K562 (cell line): ENCODE results near the gene NUDT6. TPM values are rescaled to one million over a fixed set of nuclear protein-coding genes. Genes with fewer than 3 reads are reported as not detected.

ENCODE experiments used
- CBFA2T2 ChIP-seq: fragments of 450-650 bp; conservative IDR thresholded peaks from 2 replicates; pipeline ENCODE4 v1.6.1; 2017; ENCODE audit warnings: mild to moderate bottlenecking
- CC2D1A ChIP-seq: fragments of 450-650 bp; IDR thresholded peaks from 2 replicates; pipeline ENCODE4 v1.6.1; 2017; ENCODE audit warnings: mild to moderate bottlenecking
- CHD2 ChIP-seq: IDR thresholded peaks from 2 replicates; pipeline ENCODE4 v1.6.1; 2011; ENCODE audit warnings: low read depth, low read length
- ELF1 ChIP-seq: fragments of 200-800 bp; sonication (Bioruptor generic); IDR thresholded peaks from 2 replicates; pipeline ENCODE4 v1.6.1; 2016; ENCODE audit warnings: missing genetic modification characterization, missing compliant biosample characterization
- EP300 ChIP-seq: IDR thresholded peaks from 2 replicates; pipeline ENCODE4 v1.6.1; 2012; ENCODE audit warnings: low read length, improper control_type of control experiment
- FOXM1 ChIP-seq, 2 experiments: fragments of 450-650 bp in 1 of 2; sonication (generic) in 1 of 2; formaldehyde crosslinking in 1 of 2; IDR thresholded peaks; 2 replicates each; pipeline versions ENCODE4 v1.6.1 to v1.9.0; 2017 to 2022; ENCODE audit warnings: low read depth in 2 of 2, mild to moderate bottlenecking in 2 of 2, missing genetic modification reagents in 1 of 2, moderate library complexity in 1 of 2
- FUS ChIP-seq: fragments of 200-400 bp; formaldehyde crosslinking; optimal IDR thresholded peaks from 2 replicates; pipeline ENCODE3; 2017; ENCODE audit warnings: low read depth, low read length
- JUN ChIP-seq, 2 experiments: sonication (generic) in 1 of 2; formaldehyde crosslinking in 1 of 2; IDR thresholded peaks; 2 replicates each; pipeline versions ENCODE4 v1.6.1 to v1.8.0; 2012 to 2022; ENCODE audit warnings: borderline replicate concordance in 2 of 2, mild to moderate bottlenecking in 2 of 2, improper control_type of control experiment in 1 of 2, low read depth in 1 of 2, low read length in 1 of 2, missing genetic modification reagents in 1 of 2
- L3MBTL2 ChIP-seq: fragments of 450-650 bp; IDR thresholded peaks from 2 replicates; pipeline ENCODE4 v1.6.1; 2016; ENCODE audit warnings: mild to moderate bottlenecking, moderate library complexity
- MECOM ChIP-seq: fragments of 250-450 bp; sonication (Bioruptor Pico); IDR thresholded peaks from 2 replicates; pipeline ENCODE4 v1.8.0; 2022; ENCODE audit warnings: inconsistent platforms
- NCOA1 ChIP-seq: fragments of 450-650 bp; IDR thresholded peaks from 2 replicates; pipeline ENCODE4 v1.6.1; 2016; ENCODE audit warnings: low read depth
- NCOR1 ChIP-seq: fragments of 450-650 bp; IDR thresholded peaks from 2 replicates; pipeline ENCODE4 v1.6.1; 2016; ENCODE audit warnings: mild to moderate bottlenecking, moderate library complexity
- NFE2 ChIP-seq: IDR thresholded peaks from 2 replicates; pipeline ENCODE4 v1.6.1; 2014; ENCODE audit warnings: antibody characterized with exemption, low read depth
- NFE2L1 ChIP-seq: fragments of 450-650 bp; IDR thresholded peaks from 2 replicates; pipeline ENCODE4 v1.6.1; 2016; ENCODE audit warnings: missing genetic modification characterization, low read depth, mild to moderate bottlenecking, missing compliant biosample characterization, moderate library complexity, borderline replicate concordance
- PTTG1 ChIP-seq: fragments of 450-650 bp; IDR thresholded peaks from 2 replicates; pipeline ENCODE4 v1.6.1; 2016; ENCODE audit warnings: low read depth, mild to moderate bottlenecking, missing genetic modification characterization, missing compliant biosample characterization
- RHOXF2B ChIP-seq: fragments of 250-450 bp; sonication (Bioruptor Pico); conservative IDR thresholded peaks from 2 replicates; pipeline ENCODE4 v1.5.1; 2021
- SP1 ChIP-seq: sonication (generic); formaldehyde crosslinking; IDR thresholded peaks from 2 replicates; pipeline ENCODE4 v1.8.1; 2022; ENCODE audit warnings: mild to moderate bottlenecking, missing genetic modification reagents
- SREBF2 ChIP-seq: sonication (generic); formaldehyde crosslinking; IDR thresholded peaks from 2 replicates; pipeline ENCODE4 v1.4.0; 2020; ENCODE audit warnings: mild to moderate bottlenecking, missing genetic modification reagents
- TCF7L2 ChIP-seq: fragments of 150-350 bp; IDR thresholded peaks from 2 replicates; pipeline ENCODE4 v1.6.1; 2016; ENCODE audit warnings: low read depth, mild to moderate bottlenecking, low read length, moderate library complexity
- THRAP3 ChIP-seq: fragments of 450-650 bp; IDR thresholded peaks from 2 replicates; pipeline ENCODE4 v1.6.1; 2016; ENCODE audit warnings: mild to moderate bottlenecking, inconsistent platforms, borderline replicate concordance
- U2AF2 ChIP-seq: fragments of 200-400 bp; formaldehyde crosslinking; optimal IDR thresholded peaks from 2 replicates; pipeline ENCODE3; 2017; ENCODE audit warnings: low read depth, mild to moderate bottlenecking, low read length
- ZNF165 ChIP-seq: fragments of 250-450 bp; sonication (Bioruptor Pico); IDR thresholded peaks from 2 replicates; pipeline ENCODE4 v1.4.0; 2020; ENCODE audit warnings: borderline replicate concordance
- ZNF239 ChIP-seq: fragments of 250-450 bp; sonication (Bioruptor Pico); IDR thresholded peaks from 2 replicates; pipeline ENCODE4 v1.4.0; 2020; ENCODE audit warnings: mild to moderate bottlenecking
- ZNF316 ChIP-seq: fragments of 450-650 bp; IDR thresholded peaks from 2 replicates; pipeline ENCODE4 v1.6.1; 2016
- ZNF436 ChIP-seq: fragments of 250-450, 450-650 bp; sonication (Bioruptor Pico); formaldehyde crosslinking; IDR thresholded peaks from 2 replicates; pipeline ENCODE4 v1.7.0; 2020; ENCODE audit warnings: mild to moderate bottlenecking
- polyA plus RNA-seq, 8 experiments: library from polyadenylated mRNA; depleted of rRNA in 4 of 8; stranded (reverse) in 5 of 8; unstranded in 3 of 8; fragments of >200 nt; fragmentation: Nextera tagmentation in 2 of 8; fragmentation: Illumina TruSeq in 1 of 8; extraction: Ambion mirVana in 2 of 8; extraction: Trizol in 1 of 8; gene quantifications; 2 replicates each; pipeline versions ENCODE4 v1.2.1 to v1.2.3, GENCODE V29; 2011 to 2014; ENCODE audit warnings: inconsistent platforms in 1 of 8, missing spikeins in 1 of 8
- total RNA-seq, 7 experiments: library from RNA; depleted of rRNA in 6 of 7; stranded (reverse); fragments of >200 nt in 6 of 7; fragmentation: Illumina TruSeq in 2 of 7; extraction: Trizol in 2 of 7; gene quantifications; 2 replicates each; pipeline versions ENCODE4 v1.2.1 to v1.2.3, GENCODE V29; 2011 to 2021; ENCODE audit warnings: low replicate concordance in 1 of 7
- TF ChIP-seq, protein P1 (sequence below): fragments of 250-450 bp; sonication (Bioruptor Pico); IDR thresholded peaks from 2 replicates; pipeline ENCODE4 v1.8.0; 2021; ENCODE audit warnings: borderline replicate concordance, mild to moderate bottlenecking, moderate library complexity; ENCODE audit not compliant: poor library complexity, severe bottlenecking
- TF ChIP-seq, protein P2 (sequence below), 2 experiments: IDR thresholded peaks; 2 replicates each; pipeline ENCODE4 v1.6.1; 2012; ENCODE audit warnings: improper control_type of control experiment in 2 of 2, low read depth in 2 of 2, low read length in 2 of 2, borderline replicate concordance in 1 of 2
- TF ChIP-seq, protein P3 (sequence below): fragments of 450-650 bp; IDR thresholded peaks from 2 replicates; pipeline ENCODE4 v1.6.1; 2016; ENCODE audit warnings: low read depth, mild to moderate bottlenecking, moderate library complexity

Gene NUDT6
- total and polyA plus RNA-seq, 9 of the 15 experiments (the other 6 are each of a cell fraction or from before 2014, with no cell fraction given), result 9.4 to 18.1 (median 13.4) TPM

GRCh38 chr4:122922877-122923511 lies 597 bp upstream of the NUDT6 start (continued):
- no peak for TF ChIP-seq MECOM (CRISPR knock-in tag)
- TF ChIP-seq PTTG1 (tag), result no peak
- peak; percentile 19; the same call in 1 of the 2 replicates for TF ChIP-seq CHD2
- no peak for TF ChIP-seq NFE2L1
- TF ChIP-seq ZNF436, result no peak
- peak; percentile 40; the same call in 1 of the 2 replicates for TF ChIP-seq NCOR1
- no peak for TF ChIP-seq CC2D1A
- peak; percentile 95 for TF ChIP-seq SP1 (CRISPR knock-in tag)
- TF ChIP-seq NCOA1, result no peak
- no peak for TF ChIP-seq RHOXF2B (CRISPR knock-in tag)
- peak; percentile 77 for TF ChIP-seq FOXM1 (IDR thresholded peaks at IDR 0.05; ENCODE audit: low read depth)
- no peak for TF ChIP-seq FOXM1 (CRISPR knock-in tag; IDR thresholded peaks at IDR 0.05; ENCODE audit: low read depth)
- peak; percentile 54; the same call in 1 of the 2 replicates for TF ChIP-seq L3MBTL2
- peak; percentile 59 for TF ChIP-seq CBFA2T2
- TF ChIP-seq, protein P1, sequence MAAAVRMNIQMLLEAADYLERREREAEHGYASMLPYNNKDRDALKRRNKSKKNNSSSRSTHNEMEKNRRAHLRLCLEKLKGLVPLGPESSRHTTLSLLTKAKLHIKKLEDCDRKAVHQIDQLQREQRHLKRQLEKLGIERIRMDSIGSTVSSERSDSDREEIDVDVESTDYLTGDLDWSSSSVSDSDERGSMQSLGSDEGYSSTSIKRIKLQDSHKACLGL (CRISPR knock-in tag), result peak; percentile 8
- TF ChIP-seq JUN (IDR thresholded peaks at IDR 0.05; ENCODE audit: borderline replicate concordance, low read depth, low read length), result peak; percentile 57; the same call in 1 of the 2 replicates
- TF ChIP-seq JUN (CRISPR knock-in tag; IDR thresholded peaks at IDR 0.05; ENCODE audit: borderline replicate concordance), result no peak
- TF ChIP-seq ZNF165 (CRISPR knock-in tag), result no peak
- TF ChIP-seq FUS, result no peak
- TF ChIP-seq THRAP3, result no peak
- no peak for TF ChIP-seq U2AF2
- no peak for TF ChIP-seq SREBF2 (CRISPR knock-in tag)
- 0 out of 2 replicates have a peak, but pooled peaks have one; percentile 20 for TF ChIP-seq ELF1 (tag)
- TF ChIP-seq ZNF316, result no peak
- TF ChIP-seq ZNF239 (CRISPR knock-in tag), result no peak
- TF ChIP-seq TCF7L2, result no peak
- TF ChIP-seq, protein P2, sequence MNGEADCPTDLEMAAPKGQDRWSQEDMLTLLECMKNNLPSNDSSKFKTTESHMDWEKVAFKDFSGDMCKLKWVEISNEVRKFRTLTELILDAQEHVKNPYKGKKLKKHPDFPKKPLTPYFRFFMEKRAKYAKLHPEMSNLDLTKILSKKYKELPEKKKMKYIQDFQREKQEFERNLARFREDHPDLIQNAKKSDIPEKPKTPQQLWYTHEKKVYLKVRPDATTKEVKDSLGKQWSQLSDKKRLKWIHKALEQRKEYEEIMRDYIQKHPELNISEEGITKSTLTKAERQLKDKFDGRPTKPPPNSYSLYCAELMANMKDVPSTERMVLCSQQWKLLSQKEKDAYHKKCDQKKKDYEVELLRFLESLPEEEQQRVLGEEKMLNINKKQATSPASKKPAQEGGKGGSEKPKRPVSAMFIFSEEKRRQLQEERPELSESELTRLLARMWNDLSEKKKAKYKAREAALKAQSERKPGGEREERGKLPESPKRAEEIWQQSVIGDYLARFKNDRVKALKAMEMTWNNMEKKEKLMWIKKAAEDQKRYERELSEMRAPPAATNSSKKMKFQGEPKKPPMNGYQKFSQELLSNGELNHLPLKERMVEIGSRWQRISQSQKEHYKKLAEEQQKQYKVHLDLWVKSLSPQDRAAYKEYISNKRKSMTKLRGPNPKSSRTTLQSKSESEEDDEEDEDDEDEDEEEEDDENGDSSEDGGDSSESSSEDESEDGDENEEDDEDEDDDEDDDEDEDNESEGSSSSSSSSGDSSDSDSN (IDR thresholded peaks at IDR 0.05; ENCODE audit: borderline replicate concordance in 1 of 2, low read depth in 2 of 2, low read length in 2 of 2), result peak in 1 of 2 experiments; percentile 59; a peak in 1 of 4 replicates
- TF ChIP-seq NFE2, result no peak
- peak; percentile 52; the same call in 1 of the 2 replicates for TF ChIP-seq EP300
- TF ChIP-seq, protein P3, sequence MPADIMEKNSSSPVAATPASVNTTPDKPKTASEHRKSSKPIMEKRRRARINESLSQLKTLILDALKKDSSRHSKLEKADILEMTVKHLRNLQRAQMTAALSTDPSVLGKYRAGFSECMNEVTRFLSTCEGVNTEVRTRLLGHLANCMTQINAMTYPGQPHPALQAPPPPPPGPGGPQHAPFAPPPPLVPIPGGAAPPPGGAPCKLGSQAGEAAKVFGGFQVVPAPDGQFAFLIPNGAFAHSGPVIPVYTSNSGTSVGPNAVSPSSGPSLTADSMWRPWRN, result no peak
